Activated naive CD4-positive, alpha-beta T cell treated with anti-CD3 and anti-CD28 coated beads, Interleukin-2, amount 10 ng/mL, durations not matched to agents 7 days and 5 days (primary cell): Measurements from ENCODE around the gene TNFRSF13B.
"Not testable (repeated sequence)": the region's sequence is repeated elsewhere in the genome, so short reads cannot be mapped to it uniquely, and the experiment has no call there.

Experiments used
- CTCF ChIA-PET: fragments of 350-600 bp; sonication (Branson Sonifier 250); formaldehyde crosslinking; loops from one replicate; lab custom pipeline; 2021; ENCODE audit warnings: antibody characterized with exemption; lab: Charles Lee
- DNase-seq: peaks from one replicate; pipeline ENCODE4 v3.0.0-alpha.2; 2020
- H3K27ac Mint-ChIP-seq: one replicate; pipeline ENCODE4 v1.8.0; 2021; ENCODE audit warnings: mild to moderate bottlenecking, moderate library complexity, mixed read lengths
- H3K27me3 Mint-ChIP-seq: one replicate; pipeline ENCODE4 v1.8.0; 2021; ENCODE audit warnings: mild to moderate bottlenecking, mixed read lengths
- H3K36me3 Mint-ChIP-seq: one replicate; pipeline ENCODE4 v1.8.0; 2021; ENCODE audit warnings: mixed read lengths
- H3K4me1 Mint-ChIP-seq: one replicate; pipeline ENCODE4 v1.8.0; 2021; ENCODE audit warnings: mixed read lengths
- H3K4me3 Mint-ChIP-seq: one replicate; pipeline ENCODE4 v1.8.0; 2021; ENCODE audit warnings: mild to moderate bottlenecking, moderate library complexity, mixed read lengths
- H3K9me3 Mint-ChIP-seq: one replicate; pipeline ENCODE4 v1.8.0; 2021; ENCODE audit warnings: mixed read lengths

Gene TNFRSF13B

DNA sequence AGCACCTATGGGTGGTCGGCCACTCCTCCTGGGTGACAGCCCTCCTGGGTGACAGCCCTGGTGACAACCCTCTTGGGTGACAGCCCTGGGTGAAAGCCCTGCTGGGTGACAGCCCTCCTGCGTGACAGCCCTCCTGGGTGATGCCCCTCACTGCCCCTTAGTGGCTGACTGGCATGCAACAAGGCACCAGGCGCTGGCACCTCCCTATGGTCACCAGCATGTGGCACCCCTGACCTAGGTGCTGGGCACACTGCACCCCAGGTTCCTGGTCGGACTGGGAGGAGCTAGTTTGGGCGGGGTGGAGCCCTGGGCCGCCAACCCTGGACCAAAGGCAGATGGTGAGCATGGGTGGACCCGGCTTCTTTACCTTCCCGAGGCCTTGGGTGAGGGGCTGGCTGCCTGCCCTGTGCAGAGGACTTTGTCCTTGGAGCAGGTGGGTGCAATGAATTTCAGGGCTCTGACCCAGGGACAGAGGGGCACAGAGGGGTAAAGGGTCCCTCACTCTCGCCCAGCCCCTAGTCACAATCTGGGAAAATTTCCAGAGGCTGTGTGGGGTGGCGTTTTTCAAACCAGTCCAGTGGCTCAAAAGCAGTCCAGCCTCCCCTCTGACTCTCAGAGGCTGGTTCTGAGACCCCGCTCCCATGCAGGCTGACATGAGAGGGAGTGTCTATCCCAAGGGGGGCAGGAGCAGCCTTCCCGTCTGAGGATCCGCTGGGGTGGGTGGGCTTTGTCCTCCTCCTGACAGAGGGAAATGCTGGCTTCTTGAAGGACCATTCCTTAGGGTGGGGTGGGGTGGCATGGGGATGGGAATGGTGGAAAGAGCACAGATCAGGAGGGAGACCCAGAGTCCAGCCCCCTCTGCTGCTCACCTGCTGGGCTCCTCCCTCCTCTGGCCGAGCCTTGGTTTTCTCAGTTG is 25.9 kb upstream of the TNFRSF13B start:
- Mint-ChIP-seq H3K4me3 (no peak overlapping the region), H3K27ac (no peak overlapping the region), H3K27me3 (peaks cover 24% of the 10 kb centered on the region), H3K9me3 (no peaks in the 10 kb centered on the region), H3K36me3 (no peaks in the 10 kb centered on the region), H3K4me1 (peaks cover 3% of the 10 kb centered on the region)
- CTCF ChIA-PET: no interaction called here
- no peak for DNase-seq

DNA sequence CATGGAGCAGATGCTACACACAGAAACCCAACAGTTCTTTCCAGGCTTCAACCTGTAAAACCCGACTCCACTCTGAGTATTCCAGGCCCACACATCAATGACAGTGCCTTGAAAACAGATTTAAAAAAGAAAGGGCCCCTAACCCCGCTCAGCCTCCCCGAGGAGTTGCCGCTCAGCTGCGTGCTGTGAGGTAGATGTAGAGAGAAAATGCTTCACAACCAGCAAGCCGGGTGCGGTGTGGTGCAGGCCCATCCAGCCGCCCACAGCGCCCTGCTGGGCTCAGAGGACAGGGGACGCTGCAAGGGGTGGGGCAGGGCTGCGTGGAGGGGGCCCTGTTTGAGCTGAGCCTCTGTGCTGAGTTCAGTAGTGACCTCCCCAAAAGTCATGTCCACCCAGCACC is 24.8 kb upstream of the TNFRSF13B start:
- H3K27me3 Mint-ChIP-seq: peaks cover 23% of the 10 kb centered on the region
- H3K4me3 Mint-ChIP-seq, H3K27ac Mint-ChIP-seq, CTCF ChIA-PET, H3K9me3 Mint-ChIP-seq, H3K4me1 Mint-ChIP-seq, H3K36me3 Mint-ChIP-seq, DNase-seq: not testable (repeated sequence)

DNA sequence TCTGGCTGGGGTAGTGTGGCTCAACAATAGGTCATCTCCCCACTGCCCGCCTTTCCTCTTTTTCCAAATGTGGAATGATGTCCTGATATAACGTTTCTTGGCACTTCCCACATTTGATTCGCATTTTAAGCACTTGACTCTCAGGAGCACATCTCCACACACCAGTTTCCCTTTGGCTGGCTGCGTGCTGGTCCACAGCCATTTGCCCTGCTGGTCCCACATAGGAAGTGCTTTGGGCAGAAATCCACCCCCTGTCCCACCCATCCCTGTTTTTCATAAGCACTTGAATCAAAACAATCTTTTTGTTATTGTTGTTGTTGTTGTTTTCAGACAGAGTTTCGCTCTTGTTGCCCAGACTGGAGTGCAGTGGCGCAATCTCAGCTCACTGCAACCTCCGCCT is 24.0 kb upstream of the TNFRSF13B start:
- Mint-ChIP-seq H3K4me3 (no peak overlapping the region), H3K27me3 (peaks cover 19% of the 10 kb centered on the region), H3K4me1 (peaks cover 3% of the 10 kb centered on the region), H3K27ac (no peak overlapping the region), H3K36me3 (no peaks in the 10 kb centered on the region), H3K9me3 (no peaks in the 10 kb centered on the region)
- no peak for DNase-seq
- CTCF ChIA-PET: interaction anchor here (0.6 kb wide), 1 partner anchor 677 kb away, joined by 3 read pairs; no protein-coding TSS in a partner anchor

DNA sequence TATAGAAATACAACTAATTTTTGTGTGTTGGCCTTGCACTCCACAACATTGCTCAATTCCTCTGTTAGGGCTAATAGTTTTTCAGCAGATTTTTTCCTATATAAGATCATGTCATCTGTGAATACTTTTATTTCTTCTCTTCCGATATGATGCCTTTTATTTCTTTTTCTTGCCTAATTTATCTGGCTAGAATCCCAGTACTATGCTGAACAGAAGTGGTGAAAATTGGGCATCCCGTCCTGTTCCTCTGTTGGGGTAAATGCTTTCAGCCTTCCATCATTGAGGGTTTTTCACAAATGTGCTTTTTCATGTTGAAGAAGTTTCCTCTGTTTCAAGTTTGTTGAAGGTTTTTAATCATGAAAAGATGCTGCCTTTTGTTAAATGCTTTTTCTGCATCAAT is 22.7 kb upstream of the TNFRSF13B start:
- H3K4me1 Mint-ChIP-seq: peaks cover 15% of the 10 kb centered on the region
- CTCF ChIA-PET: interaction anchor here (1.1 kb wide), 1 partner anchor 318 kb away, joined by 3 read pairs; no protein-coding TSS in a partner anchor

DNA sequence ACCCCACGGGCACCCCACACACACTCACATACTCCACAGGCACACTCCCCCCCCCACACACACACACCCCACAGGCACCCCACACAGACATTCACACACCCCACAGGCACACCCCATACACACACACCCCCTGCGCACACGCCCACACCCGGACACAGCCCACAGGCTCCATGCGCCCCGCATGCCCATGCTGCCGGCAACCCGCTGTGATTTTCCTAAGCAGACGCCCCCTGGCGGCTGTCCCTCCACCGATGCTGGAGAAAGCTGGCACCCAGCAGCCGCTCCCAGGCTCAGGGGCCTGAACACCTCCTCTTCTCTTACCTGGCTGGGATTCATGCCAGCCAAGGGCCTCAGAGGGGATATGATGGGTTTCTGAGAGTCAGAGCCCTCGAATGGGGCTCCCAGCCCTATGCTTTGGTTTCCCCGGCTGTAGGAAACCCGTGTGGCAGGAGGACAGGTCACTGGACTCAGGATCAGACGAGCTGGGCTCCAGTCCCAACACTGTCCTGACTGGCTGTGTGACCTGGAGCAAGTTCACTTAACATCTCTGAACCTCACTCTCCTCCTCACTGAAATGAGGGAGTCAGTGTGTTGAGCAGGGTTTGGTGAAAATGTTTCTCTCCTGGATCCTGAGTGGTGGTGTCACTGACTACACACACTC is 19.6 kb upstream of the TNFRSF13B start:
- Mint-ChIP-seq H3K9me3 (no peaks in the 10 kb centered on the region), H3K36me3 (peaks cover 2% of the 10 kb centered on the region), H3K4me3 (no peak overlapping the region), H3K27me3 (peaks cover 16% of the 10 kb centered on the region), H3K27ac (no peak overlapping the region), H3K4me1 (peaks cover 34% of the 10 kb centered on the region)
- DNase-seq: peak; percentile 86
- CTCF ChIA-PET: interaction anchor here (0.6 to 2.1 kb wide), 10 partner anchors 9 to 111 kb away, joined by 3 to 10 read pairs (median 3); no protein-coding TSS in a partner anchor

More for the DNA sequence above, 22.7 kb upstream of the TNFRSF13B start:
- Mint-ChIP-seq H3K27me3 (peaks cover 16% of the 10 kb centered on the region), H3K36me3 (peaks cover under 1% of the 10 kb centered on the region), H3K27ac (no peak overlapping the region), H3K9me3 (no peaks in the 10 kb centered on the region), H3K4me3 (no peak overlapping the region)
- DNase-seq: no peak

DNA sequence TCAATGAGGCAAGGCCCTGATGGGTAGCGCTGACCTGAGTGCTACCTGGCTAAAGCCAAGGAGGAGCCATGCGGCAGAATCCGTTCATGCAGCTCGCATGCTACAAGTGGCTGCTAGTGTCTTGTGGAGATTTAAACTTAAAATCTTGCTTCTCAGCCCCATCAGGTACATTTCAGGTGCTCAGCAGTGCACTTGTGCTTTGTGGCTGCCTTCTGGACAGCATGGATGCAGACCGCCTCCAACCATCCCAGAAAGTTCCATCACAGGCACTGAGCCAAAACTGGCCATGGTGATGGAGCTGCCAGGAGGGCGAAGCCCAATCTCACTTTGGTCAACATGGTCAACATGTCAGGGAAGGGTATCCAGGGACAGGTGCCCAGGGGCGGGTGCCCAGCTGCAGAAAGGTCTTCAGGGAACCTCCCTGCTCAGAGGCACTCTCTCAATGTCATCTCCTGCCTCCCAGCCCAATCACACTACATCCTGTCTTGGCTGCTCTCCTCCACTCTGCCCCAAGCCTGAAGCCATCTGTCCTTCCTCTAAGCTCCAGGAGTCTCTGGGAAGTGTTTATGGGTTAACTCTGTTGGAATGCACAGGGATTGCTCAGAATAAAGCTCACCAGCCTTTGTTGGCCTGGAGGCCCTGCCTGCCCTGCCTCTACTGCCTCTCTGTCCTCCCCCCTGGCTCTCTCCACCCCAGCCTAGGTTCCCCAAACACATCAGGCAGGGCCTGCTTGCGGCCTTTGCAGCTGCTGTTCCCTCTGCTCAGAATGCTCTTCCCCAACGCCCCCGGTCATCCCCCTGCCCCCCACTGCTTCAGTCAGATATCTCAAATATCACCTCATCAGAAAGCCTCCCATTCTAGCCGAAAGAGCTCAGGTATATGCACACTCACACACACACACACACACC is 18.3 kb upstream of the TNFRSF13B start:
- H3K27me3 Mint-ChIP-seq: peaks cover 16% of the 10 kb centered on the region
- peak overlapping the region; percentile 90 for H3K27ac Mint-ChIP-seq
- DNase-seq: no peak
- H3K9me3 Mint-ChIP-seq: no peaks in the 10 kb centered on the region
- H3K36me3 Mint-ChIP-seq: peaks cover 2% of the 10 kb centered on the region
- peaks cover 34% of the 10 kb centered on the region for H3K4me1 Mint-ChIP-seq
- no peak overlapping the region for H3K4me3 Mint-ChIP-seq
- CTCF ChIA-PET: interaction anchor here (0.7 to 1.2 kb wide), 2 partner anchors 11 to 75 kb away, joined by 3 to 4 read pairs; no protein-coding TSS in a partner anchor

DNA sequence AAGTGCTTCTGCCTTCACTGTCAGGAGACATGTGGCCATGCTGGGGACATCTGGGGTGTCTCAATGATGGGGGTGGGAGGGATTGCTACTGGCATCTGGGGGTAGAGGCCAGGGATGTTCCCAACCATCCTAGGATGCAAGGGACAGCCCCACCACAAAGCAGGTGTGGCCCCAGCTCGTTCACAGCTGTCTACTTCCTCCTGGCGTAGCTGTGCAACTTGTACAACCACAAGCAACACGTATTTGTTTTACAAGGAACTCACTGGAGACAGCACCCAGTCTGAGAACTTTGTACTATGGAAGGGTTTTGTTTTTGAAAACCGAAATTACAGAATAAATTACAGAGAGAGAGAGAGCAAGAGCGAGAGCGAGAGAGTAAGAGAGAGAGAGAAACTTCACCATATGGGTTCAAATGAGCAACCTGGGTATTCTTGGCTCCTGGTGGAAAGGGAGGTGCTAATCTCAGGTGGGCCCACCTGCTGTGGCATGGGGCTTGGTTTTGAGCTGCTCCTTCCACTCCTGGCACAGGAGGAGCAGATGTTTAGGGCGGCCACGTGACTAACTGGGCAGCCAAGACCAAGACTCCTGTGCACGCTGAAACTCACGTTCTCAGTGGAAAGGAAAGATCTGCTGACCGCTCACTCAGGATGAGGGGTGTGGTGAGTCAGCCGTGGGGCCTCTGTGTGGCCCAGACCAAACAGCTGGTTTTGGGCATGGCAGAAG is 17.5 kb upstream of the TNFRSF13B start:
- peak overlapping the region; percentile 90 for H3K27ac Mint-ChIP-seq
- peaks cover 18% of the 10 kb centered on the region for H3K27me3 Mint-ChIP-seq
- no peaks in the 10 kb centered on the region for H3K9me3 Mint-ChIP-seq
- peaks cover 34% of the 10 kb centered on the region for H3K4me1 Mint-ChIP-seq
- CTCF ChIA-PET: interaction anchor here (1.0 to 1.2 kb wide), 2 partner anchors 64 to 74 kb away, joined by 3 to 4 read pairs; no protein-coding TSS in a partner anchor
- H3K4me3 Mint-ChIP-seq: no peak overlapping the region
- peak; percentile 34 for DNase-seq
- peaks cover 2% of the 10 kb centered on the region for H3K36me3 Mint-ChIP-seq

DNA sequence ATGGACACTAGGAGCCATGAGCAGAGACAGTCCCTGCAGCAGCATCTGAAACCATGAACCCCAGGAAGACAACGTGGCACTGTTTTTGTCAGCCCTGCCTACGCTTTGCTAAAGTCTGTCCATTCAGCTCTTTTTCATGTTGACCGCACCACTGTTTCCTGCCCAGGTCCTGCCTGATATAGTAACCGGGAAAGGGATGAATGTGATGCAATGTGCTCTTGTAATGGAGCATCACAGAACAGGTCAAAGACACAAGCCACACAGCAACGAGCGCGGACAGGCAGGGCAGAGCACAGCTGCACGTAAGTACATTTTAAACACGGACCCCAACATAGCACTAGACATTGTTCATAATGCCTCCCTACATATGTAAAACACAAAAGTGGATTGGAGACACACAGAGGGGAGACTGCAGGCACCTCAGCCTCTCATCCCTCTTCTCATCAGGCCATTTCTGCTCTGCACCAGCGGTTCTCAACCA is 16.9 kb upstream of the TNFRSF13B start:
- peak overlapping the region; percentile 19 for H3K4me3 Mint-ChIP-seq
- H3K36me3 Mint-ChIP-seq: peaks cover 2% of the 10 kb centered on the region
- H3K4me1 Mint-ChIP-seq: peaks cover 34% of the 10 kb centered on the region
- H3K9me3 Mint-ChIP-seq: no peaks in the 10 kb centered on the region
- H3K27me3 Mint-ChIP-seq: peaks cover 18% of the 10 kb centered on the region
- peak overlapping the region; percentile 90 for H3K27ac Mint-ChIP-seq
- CTCF ChIA-PET: interaction anchor here (1.0 kb wide), 1 partner anchor 63 kb away, joined by 3 read pairs; no protein-coding TSS in a partner anchor
- DNase-seq: no peak

DNA sequence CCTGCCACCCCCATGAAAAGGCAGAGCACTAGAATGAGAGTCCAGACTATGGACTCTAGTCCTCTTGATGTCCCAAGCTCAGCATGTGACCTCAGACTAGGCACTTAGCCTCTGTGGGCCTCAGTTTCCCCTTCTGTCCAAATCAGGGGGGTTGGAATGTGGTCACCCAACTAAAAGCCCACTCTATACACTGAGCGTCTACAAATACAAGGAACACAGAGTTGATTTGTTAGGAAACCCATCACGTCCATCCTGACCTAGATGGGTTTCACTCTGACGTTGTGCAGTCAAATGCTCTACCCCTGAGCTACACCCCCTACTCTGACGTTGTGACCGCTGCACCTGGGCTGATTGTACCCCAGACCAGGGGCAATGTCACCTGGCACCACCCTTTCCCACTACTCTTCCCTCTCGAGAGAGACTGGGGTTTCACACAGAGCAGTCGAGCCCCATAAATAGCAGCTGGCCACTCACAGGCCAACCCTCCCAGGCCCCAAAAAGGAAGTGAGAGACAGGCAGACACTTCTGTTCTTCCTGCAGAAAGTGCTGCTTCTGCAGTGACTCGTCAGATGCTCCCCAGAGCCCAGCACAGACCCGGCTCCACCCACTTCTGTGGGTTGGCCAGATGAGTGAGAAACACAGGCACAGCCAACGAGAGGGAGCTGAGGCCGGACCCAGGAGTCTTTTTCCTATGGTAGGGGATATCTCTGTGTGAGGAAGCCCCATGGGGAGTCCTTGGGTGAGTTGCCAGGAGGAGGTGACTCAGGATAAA is 16.1 kb upstream of the TNFRSF13B start:
- peaks cover 2% of the 10 kb centered on the region for H3K36me3 Mint-ChIP-seq
- H3K27ac Mint-ChIP-seq: peak overlapping the region; percentile 90
- H3K27me3 Mint-ChIP-seq: peaks cover 18% of the 10 kb centered on the region
- peaks cover 34% of the 10 kb centered on the region for H3K4me1 Mint-ChIP-seq
- H3K9me3 Mint-ChIP-seq: no peaks in the 10 kb centered on the region
- H3K4me3 Mint-ChIP-seq: peak overlapping the region; percentile 19
- peak; percentile 74 for DNase-seq
- CTCF ChIA-PET: interaction anchor here (1.0 kb wide), 1 partner anchor 63 kb away, joined by 3 read pairs; no protein-coding TSS in a partner anchor

DNA sequence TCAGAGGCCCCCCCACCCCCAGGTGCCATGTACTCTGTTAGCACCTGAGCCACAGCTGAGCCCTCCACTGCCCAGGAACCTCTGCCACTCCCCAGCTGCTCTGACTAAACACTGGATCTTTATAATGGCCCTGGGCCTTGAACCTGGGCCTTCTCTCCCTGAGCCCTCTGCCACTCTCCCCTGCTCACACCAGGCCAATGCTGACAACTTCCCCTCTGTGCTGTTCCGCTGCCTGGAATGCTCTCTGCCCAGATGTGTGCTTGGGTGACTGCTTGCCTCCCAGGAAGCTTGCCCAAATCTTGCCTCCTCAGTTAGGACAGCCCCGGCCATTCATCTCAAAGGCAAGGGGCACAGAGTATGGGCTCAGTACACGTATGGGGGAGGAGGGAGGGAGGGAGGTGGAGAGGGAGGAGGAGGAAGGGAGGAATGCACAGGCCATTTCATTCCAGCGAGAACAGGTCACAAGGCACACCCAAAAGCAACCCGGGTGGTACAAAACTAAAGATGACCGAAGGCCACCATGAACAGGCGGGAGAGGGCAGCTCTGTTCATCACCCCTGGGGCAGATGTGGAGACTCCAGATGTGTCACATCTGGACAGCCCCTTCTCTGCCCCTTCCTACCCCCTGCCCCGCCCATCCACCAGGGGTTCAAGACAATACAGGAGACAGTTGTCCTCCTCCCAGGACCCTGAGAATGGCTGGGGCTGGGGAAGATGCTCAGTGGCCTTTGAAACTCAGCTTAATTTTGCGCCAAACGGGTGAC is 15.3 kb upstream of the TNFRSF13B start:
- CTCF ChIA-PET: no interaction called here
- H3K9me3 Mint-ChIP-seq: no peaks in the 10 kb centered on the region
- no peak overlapping the region for H3K27ac Mint-ChIP-seq
- H3K27me3 Mint-ChIP-seq: peaks cover 18% of the 10 kb centered on the region
- peaks cover 34% of the 10 kb centered on the region for H3K4me1 Mint-ChIP-seq
- H3K36me3 Mint-ChIP-seq: peaks cover 2% of the 10 kb centered on the region
- no peak overlapping the region for H3K4me3 Mint-ChIP-seq
- no peak for DNase-seq

DNA sequence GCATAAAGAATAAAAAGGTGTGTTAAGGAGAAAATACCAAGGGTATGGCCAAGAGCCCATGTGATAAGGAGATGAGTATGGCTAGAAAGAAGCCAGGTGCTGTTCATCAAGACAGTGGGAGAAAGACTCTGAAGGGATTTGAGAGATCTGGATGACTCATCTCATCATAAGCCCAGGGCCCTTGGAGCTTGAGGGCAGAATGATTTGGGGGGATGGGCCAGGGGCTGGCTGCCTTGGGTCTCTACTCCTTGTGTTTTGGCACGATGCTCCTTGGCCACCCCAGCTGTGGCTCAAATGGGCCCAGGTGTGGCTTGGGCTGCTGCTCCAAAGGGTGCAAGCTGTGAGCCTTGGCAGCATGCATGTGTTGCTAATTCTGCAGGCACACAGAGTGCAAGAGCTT is 14.5 kb upstream of the TNFRSF13B start:
- Mint-ChIP-seq H3K27ac (no peak overlapping the region), H3K9me3 (no peaks in the 10 kb centered on the region), H3K36me3 (peaks cover 2% of the 10 kb centered on the region), H3K27me3 (peaks cover 16% of the 10 kb centered on the region), H3K4me3 (no peak overlapping the region), H3K4me1 (peaks cover 34% of the 10 kb centered on the region)
- DNase-seq: no peak
- CTCF ChIA-PET: no interaction called here

DNA sequence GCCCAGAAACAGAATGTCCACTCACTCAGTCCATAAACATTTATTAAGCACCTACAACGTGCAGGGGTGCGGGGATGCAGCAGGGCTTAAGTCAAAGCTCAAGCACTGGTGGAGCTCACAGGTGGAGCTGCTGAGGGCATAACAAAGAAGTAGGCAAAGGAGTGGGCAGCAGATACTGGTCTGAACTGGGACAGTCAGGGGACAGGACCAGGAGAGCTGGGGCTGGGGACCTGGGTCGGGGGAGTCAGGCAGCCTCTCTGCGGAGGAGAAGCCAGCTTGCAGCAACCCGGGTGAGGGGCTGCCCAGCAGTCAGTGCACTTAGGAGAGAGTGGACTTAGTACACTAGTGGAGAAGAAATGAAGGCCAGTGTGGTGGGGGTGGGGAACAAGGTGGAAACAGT is 10.0 kb upstream of the TNFRSF13B start:
- H3K27ac Mint-ChIP-seq: no peak overlapping the region
- H3K36me3 Mint-ChIP-seq: no peaks in the 10 kb centered on the region
- no peak overlapping the region for H3K4me3 Mint-ChIP-seq
- peaks cover 3% of the 10 kb centered on the region for H3K4me1 Mint-ChIP-seq
- no peaks in the 10 kb centered on the region for H3K9me3 Mint-ChIP-seq
- CTCF ChIA-PET: interaction anchor here (0.7 to 2.6 kb wide), 3 partner anchors 12 to 586 kb away, joined by 3 to 7 read pairs (median 3); no protein-coding TSS in a partner anchor
- peaks cover 21% of the 10 kb centered on the region for H3K27me3 Mint-ChIP-seq
- no peak for DNase-seq
